Measurements from ENCODE around the gene CPSF7.
A peak's percentile ranks its signal among the peaks of the same experiment; 100 is the strongest.
"Not testable (repeated sequence)": the region's sequence is repeated elsewhere in the genome, so short reads cannot be mapped to it uniquely, and the experiment has no call there.

Gene CPSF7

GRCh38 chr11:61401173-61401572 lies 28.6 kb downstream of the CPSF7 start:
- H3K27ac ChIP-seq (replicated peaks): no peak overlapping the region
- no peak for TF ChIP-seq GABPA (IDR thresholded peaks at IDR 0.05; ENCODE audit: low read depth)
- TF ChIP-seq CTCF (IDR thresholded peaks at IDR 0.05; ENCODE audit: insufficient read depth, low read length): no peak
- no peak for TF ChIP-seq SPI1 (IDR thresholded peaks at IDR 0.05; ENCODE audit: borderline replicate concordance, low read depth)
- peak; percentile 26; the same call in 1 of the 2 replicates for TF ChIP-seq POLR2AphosphoS5 (IDR thresholded peaks at IDR 0.05; ENCODE audit: low read depth)
- no peaks in the 10 kb centered on the region for H3K27me3 ChIP-seq (ENCODE audit: insufficient read depth, poor library complexity, severe bottlenecking)
- DNase-seq (ENCODE audit: low read depth in 1 of 2, low spot score in 1 of 2): no peak
- no peak overlapping the region for H3K4me3 ChIP-seq (replicated peaks; ENCODE audit: insufficient read depth, low read length)

GRCh38 chr11:61392981-61393595 lies 36.7 kb downstream of the CPSF7 start:
- peak overlapping the region; percentile 83 for H3K27ac ChIP-seq (replicated peaks)
- TF ChIP-seq GABPA (IDR thresholded peaks at IDR 0.05; ENCODE audit: low read depth) (0 out of 2 replicates have a peak, but pooled peaks have one; percentile 13), CTCF (IDR thresholded peaks at IDR 0.05; ENCODE audit: insufficient read depth, low read length) (no peak)
- DNase-seq (ENCODE audit: low read depth in 1 of 2, low spot score in 1 of 2): no peak
- peak overlapping the region; percentile 84 for H3K4me3 ChIP-seq (replicated peaks; ENCODE audit: insufficient read depth, low read length)
- H3K27me3 ChIP-seq (ENCODE audit: insufficient read depth, poor library complexity, severe bottlenecking): no peaks in the 10 kb centered on the region

- Histone ChIP-seq H3K4me3 (replicated peaks; ENCODE audit: insufficient read depth, low read length) (no peak overlapping the region), H3K27ac (replicated peaks) (no peak overlapping the region; the same call in none of the 2 replicates), H3K27me3 (ENCODE audit: insufficient read depth, poor library complexity, severe bottlenecking) (no peaks in the 10 kb centered on the region)
- TF ChIP-seq REST (IDR thresholded peaks at IDR 0.05; ENCODE audit: insufficient replicate concordance, low read depth): no peak
- TF ChIP-seq CTCF (IDR thresholded peaks at IDR 0.05; ENCODE audit: insufficient read depth, low read length): no peak
- TF ChIP-seq SPI1 (IDR thresholded peaks at IDR 0.05; ENCODE audit: borderline replicate concordance, low read depth): no peak
- no peak for TF ChIP-seq POLR2AphosphoS5 (IDR thresholded peaks at IDR 0.05; ENCODE audit: low read depth)
- peak in 1 of 2 experiments; percentile 21 for DNase-seq (ENCODE audit: low read depth in 1 of 2, low spot score in 1 of 2)
Observed at GRCh38 chr11:61390161-61390560, 39.6 kb downstream of the CPSF7 start.

GRCh38 chr11:61384271-61385242 lies 45.2 kb downstream of the CPSF7 start:
- Histone ChIP-seq H3K27ac (replicated peaks) (no peak overlapping the region), H3K27me3 (ENCODE audit: insufficient read depth, poor library complexity, severe bottlenecking) (no peaks in the 10 kb centered on the region), H3K4me3 (replicated peaks; ENCODE audit: insufficient read depth, low read length) (no peak overlapping the region)
- DNase-seq (ENCODE audit: low read depth in 1 of 2, low spot score in 1 of 2): peak in 1 of 2 experiments; percentile 35
- TF ChIP-seq POLR2AphosphoS5 (IDR thresholded peaks at IDR 0.05; ENCODE audit: low read depth) (no peak), GABPA (IDR thresholded peaks at IDR 0.05; ENCODE audit: low read depth) (no peak), SPI1 (IDR thresholded peaks at IDR 0.05; ENCODE audit: borderline replicate concordance, low read depth) (no peak), REST (IDR thresholded peaks at IDR 0.05; ENCODE audit: insufficient replicate concordance, low read depth) (no peak), CTCF (IDR thresholded peaks at IDR 0.05; ENCODE audit: insufficient read depth, low read length) (peak; percentile 30)

- H3K27ac ChIP-seq (replicated peaks); H3K4me3 ChIP-seq (replicated peaks; ENCODE audit: insufficient read depth, low read length); H3K27me3 ChIP-seq (ENCODE audit: insufficient read depth, poor library complexity, severe bottlenecking); DNase-seq (ENCODE audit: low read depth in 1 of 2, low spot score in 1 of 2): not testable (repeated sequence)
Observed at GRCh38 chr11:61383859-61384258, 45.9 kb downstream of the CPSF7 start.

All from HL-60 (cell line).